EL (cell line): ENCODE data around the gene PARD3.

Experiments used
- DNase-seq: peaks from one replicate; pipeline ENCODE4 v3.0.0-alpha.2; 2016

PARD3 gene

GRCh38 chr10:34109952-34110702, 705.0 kb downstream of the PARD3 start:
- DNase-seq: peak; percentile 63

- no peak for DNase-seq
Observed at GRCh38 chr10:34109495-34109894, 705.6 kb downstream of the PARD3 start.

GRCh38 chr10:34107626-34108516, 707.2 kb downstream of the PARD3 start:
- DNase-seq: no peak

GRCh38 chr10:34106356-34106885, 708.7 kb downstream of the PARD3 start:
- no peak for DNase-seq

- no peak for DNase-seq
Observed at GRCh38 chr10:34104829-34105572, 710.1 kb downstream of the PARD3 start.

GRCh38 chr10:34102893-34103506, 712.1 kb downstream of the PARD3 start:
- peak; percentile 32 for DNase-seq

GRCh38 chr10:34102237-34102673, 712.8 kb downstream of the PARD3 start:
- peak; percentile 59 for DNase-seq

GRCh38 chr10:34101001-34101400, 714.1 kb downstream of the PARD3 start:
- DNase-seq: no peak

- no peak for DNase-seq
Observed at GRCh38 chr10:34098821-34099567, 716.1 kb downstream of the PARD3 start.

GRCh38 chr10:34097682-34098081, 717.4 kb downstream of the PARD3 start:
- DNase-seq: no peak

GRCh38 chr10:34094961-34095360, 720.1 kb downstream of the PARD3 start:
- DNase-seq: no peak

GRCh38 chr10:34094146-34094696, 720.9 kb downstream of the PARD3 start:
- no peak for DNase-seq

GRCh38 chr10:34092891-34093290, 722.2 kb downstream of the PARD3 start:
- DNase-seq: peak; percentile 26

- no peak for DNase-seq
Observed at GRCh38 chr10:34091635-34092195, 723.4 kb downstream of the PARD3 start.

- no peak for DNase-seq
Observed at GRCh38 chr10:34089253-34089652, 725.8 kb downstream of the PARD3 start.

- DNase-seq: no peak
Observed at GRCh38 chr10:34088208-34088794, 726.8 kb downstream of the PARD3 start.

- DNase-seq: no peak
Observed at GRCh38 chr10:34087095-34087418, 728.0 kb downstream of the PARD3 start.

GRCh38 chr10:34083567-34083966, 731.5 kb downstream of the PARD3 start:
- no peak for DNase-seq

GRCh38 chr10:34081948-34082347, 733.1 kb downstream of the PARD3 start:
- DNase-seq: no peak

- no peak for DNase-seq
Observed at GRCh38 chr10:34081347-34081743, 733.8 kb downstream of the PARD3 start.
